KOPT-K1 (cell line): Measurements from ENCODE around the gene TTLL5.

Experiments
- H3K27ac ChIP-seq: fragments of 200-600 bp; sonication (generic); 2 replicates; pipeline ENCODE4 v1.5.1; 2016; ENCODE audit warnings: antibody characterized with exemption, mild to moderate bottlenecking, low read depth, low read length; ENCODE audit not compliant: poor library complexity, severe bottlenecking
- H3K36me3 ChIP-seq: fragments of 200-600 bp; sonication (generic); 2 replicates; pipeline ENCODE4 v1.5.1; 2017; ENCODE audit warnings: antibody characterized with exemption, mild to moderate bottlenecking, low read length, moderate library complexity; ENCODE audit not compliant: insufficient read depth
- H3K9me3 ChIP-seq: fragments of 200-600 bp; sonication (generic); 2 replicates; pipeline ENCODE4 v1.5.1; 2017; ENCODE audit warnings: antibody characterized with exemption, low read length, mild to moderate bottlenecking; ENCODE audit not compliant: insufficient read depth, poor library complexity, severe bottlenecking

Gene TTLL5

DNA sequence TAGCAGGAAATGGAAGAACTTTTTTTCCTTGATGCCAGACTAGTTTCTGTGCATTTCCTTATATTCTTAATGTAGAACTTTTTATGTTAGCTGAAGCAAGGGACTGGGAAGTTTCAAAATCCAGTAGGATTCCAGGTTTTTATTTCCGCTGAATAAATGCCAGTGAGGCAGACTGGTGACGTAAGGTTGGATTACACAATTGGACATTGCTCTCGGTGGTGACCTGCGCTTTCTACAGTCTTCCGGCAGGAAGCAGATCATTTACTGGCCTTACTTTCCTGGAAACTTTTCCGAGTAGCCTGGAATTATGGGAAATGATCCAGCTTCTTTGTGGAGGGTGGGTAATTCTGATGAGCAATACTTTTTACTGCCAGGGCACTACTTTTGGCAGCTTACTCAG, 328.1 kb downstream of the TTLL5 start:
- Histone ChIP-seq H3K9me3 (no peaks in the 10 kb centered on the region), H3K36me3 (no peaks in the 10 kb centered on the region), H3K27ac (no peak overlapping the region)

DNA sequence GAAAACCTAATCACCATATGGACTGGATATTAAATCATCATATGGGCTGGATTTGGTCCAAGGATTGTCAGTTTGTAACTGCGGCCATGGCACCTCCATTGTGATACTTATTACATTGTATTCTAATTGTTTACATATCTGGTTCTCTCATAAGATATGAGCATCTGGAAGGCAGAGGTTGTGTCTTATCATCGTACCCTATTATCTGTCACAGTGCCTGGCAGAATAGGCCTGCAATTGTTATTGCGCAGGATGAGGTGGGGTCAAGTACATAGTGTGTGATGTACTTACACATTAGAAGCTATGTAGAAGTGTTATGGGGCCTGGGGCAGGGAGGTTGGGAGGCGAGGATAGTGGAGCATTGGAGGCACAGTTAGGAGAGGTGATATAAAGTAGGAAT, 329.3 kb downstream of the TTLL5 start:
- Histone ChIP-seq H3K9me3 (no peaks in the 10 kb centered on the region), H3K27ac (no peak overlapping the region), H3K36me3 (no peaks in the 10 kb centered on the region)

- Histone ChIP-seq H3K27ac (no peak overlapping the region), H3K9me3 (no peaks in the 10 kb centered on the region), H3K36me3 (no peaks in the 10 kb centered on the region)
Observed at GRCh38 chr14:75991753-75992152, 330.7 kb downstream of the TTLL5 start.

DNA sequence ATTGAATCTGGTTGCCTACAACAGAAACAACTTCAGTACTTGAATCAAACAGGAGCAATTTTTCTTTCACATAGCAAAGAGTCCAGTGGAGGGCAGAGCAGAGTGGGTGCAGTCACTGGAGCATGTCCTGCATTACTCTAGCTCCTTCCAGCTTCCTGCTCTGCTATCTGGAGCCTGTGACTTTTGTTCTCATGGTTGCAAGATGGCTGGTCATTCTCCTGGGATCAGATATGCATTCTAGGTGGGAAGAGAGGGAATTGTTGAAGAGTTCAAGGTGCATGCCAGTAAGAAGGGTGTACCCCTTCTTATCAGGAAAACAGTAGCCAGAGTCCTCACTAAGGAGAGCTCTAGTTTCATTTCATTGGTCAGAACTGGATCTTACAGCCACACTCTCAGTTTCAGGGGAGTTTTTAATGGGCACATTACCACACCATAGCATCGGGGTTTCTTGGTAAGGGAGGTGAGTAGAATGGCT, 332.6 kb downstream of the TTLL5 start:
- Histone ChIP-seq H3K36me3 (no peaks in the 10 kb centered on the region), H3K9me3 (no peaks in the 10 kb centered on the region), H3K27ac (no peak overlapping the region)

- Histone ChIP-seq H3K9me3 (no peaks in the 10 kb centered on the region), H3K36me3 (no peaks in the 10 kb centered on the region), H3K27ac (no peak overlapping the region)
Observed at GRCh38 chr14:75995372-75996041, 334.5 kb downstream of the TTLL5 start.

GRCh38 chr14:75996488-75996887, 335.4 kb downstream of the TTLL5 start:
- H3K27ac ChIP-seq = no peak overlapping the region
- no peaks in the 10 kb centered on the region for H3K9me3 ChIP-seq
- H3K36me3 ChIP-seq = no peaks in the 10 kb centered on the region

DNA sequence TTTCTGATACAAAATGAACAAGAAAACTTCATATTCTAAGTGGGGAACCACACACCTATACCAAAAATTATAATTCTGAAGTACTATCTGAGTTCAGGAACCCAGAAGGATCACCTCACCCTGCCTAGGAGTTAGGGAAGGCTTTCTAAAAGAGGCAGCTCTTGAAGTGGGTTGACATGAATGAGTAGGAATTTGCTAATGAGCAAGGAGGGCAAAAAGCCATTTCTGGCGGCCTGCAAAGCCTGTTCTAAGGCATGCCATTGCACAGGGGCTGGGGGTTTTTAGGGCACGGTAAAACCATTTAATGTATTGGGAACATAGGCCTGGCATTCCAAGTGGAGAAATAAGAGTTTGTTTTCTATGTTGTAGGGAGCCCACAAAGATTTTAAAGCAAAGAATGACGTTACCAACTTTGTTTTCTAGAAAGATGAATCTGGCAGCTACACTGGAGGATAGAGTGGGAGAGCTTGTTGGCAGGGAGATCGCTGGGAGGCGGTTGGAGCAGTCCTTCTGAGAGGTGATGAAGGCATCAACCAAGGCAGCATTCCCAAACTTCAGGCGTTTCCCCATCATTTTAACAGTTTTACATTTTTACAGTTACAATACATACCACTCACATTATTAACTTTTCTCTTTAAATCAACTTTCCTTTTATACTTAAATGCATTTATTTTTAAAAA, 338.6 kb downstream of the TTLL5 start:
- Histone ChIP-seq H3K9me3 (peaks cover 5% of the 10 kb centered on the region), H3K27ac (no peak overlapping the region), H3K36me3 (no peaks in the 10 kb centered on the region)

DNA sequence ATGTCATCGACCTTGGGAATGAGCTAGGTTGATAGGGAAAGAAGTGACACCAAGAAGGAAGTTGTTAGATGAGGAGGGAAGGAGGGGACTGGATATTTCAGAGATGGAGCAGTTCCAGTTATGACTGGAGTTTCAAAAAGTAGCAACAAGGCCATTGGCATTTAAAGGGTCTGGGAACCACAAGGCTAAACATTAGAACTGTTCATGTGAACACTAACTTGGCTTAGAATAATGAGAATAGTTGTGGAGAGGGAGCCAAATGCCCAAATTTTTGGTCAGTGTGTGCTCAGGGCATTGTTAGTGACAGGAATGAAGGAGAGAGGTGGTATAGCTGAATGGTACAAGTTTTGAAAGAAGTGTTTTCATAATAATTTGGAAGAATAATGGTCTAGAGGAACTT, 341.3 kb downstream of the TTLL5 start:
- H3K27ac ChIP-seq = no peak overlapping the region
- H3K9me3 ChIP-seq = peaks cover 13% of the 10 kb centered on the region
- no peaks in the 10 kb centered on the region for H3K36me3 ChIP-seq
